ENCODE data around the gene FAM209B.
"Not testable (repeated sequence)": the region's sequence is repeated elsewhere in the genome, so short reads cannot be mapped to it uniquely, and the experiment has no call there.

FAM209B gene, protein sequence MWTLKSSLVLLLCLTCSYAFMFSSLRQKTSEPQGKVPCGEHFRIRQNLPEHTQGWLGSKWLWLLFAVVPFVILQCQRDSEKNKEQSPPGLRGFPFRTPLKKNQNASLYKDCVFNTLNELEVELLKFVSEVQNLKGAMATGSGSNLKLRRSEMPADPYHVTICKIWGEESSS

DNA sequence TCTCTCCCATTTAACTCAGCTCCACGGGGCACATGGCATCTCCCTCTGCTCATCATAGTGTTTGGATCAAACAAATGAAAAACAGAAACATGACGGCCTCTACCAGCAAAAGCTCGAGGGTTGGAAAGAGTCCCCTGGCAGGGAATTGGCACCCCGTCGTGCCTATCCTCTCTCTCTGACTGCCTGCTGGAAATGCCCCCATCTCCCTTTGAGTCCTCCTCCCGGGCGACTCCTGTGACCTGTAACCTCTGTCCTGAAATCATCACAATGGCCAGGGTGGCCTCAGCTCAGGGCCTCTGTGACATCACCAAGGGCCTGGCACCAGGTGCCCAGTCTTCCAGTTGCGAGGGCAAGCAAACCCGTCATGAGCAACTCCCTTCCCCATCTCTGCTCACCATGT, at the start of gene FAM209B:
TSS of gene FAM209B (plus strand) at position 301 of the 400 bp plus-strand sequence. CDS start at position 397, 96 bp downstream.
- not testable (repeated sequence) for DNase-seq

DNA sequence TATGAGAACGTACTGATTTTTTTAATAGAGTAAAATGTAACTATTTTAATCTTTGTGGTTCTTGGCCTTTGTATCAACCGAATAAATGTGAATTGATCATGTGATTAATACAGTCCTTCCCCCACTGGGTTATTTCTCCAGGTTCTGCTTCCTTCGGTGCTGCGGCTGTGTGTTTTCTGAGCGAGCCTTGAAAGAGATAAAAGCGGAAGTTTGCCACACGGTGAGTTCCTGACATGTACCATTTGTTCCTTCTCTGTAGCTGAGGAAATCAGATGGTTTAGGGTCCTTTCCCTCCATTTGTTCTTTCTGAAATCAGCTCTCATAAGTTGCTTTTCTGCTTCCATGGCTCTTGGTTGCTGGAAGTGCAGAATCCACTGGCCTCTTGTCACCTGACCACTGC, 49.1 kb upstream of the FAM209B start:
- DNase-seq, result peak in 1 of 14 donors; percentile 31

DNA sequence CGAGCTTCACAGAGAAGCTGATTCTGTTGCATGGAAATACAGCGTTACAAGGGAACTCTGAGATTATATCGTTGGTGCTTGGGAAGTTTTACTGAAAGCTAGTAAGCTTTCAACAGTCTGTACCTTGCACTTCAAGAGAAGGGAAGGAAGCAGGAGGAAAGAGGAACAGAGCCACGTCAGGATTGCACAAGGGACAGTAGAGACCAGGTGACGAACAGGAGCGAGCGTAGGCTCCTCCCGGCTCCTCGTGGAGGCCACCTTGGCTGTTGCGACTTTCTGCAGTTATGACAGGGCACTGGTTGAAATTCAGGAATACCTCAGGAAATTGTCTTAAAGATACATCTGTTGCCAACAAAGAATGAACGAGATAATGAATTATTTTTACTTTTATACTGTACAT, 45.8 kb upstream of the FAM209B start:
- DNase-seq, result peak in 2 of 14 donors; percentile 5 to 8

DNA sequence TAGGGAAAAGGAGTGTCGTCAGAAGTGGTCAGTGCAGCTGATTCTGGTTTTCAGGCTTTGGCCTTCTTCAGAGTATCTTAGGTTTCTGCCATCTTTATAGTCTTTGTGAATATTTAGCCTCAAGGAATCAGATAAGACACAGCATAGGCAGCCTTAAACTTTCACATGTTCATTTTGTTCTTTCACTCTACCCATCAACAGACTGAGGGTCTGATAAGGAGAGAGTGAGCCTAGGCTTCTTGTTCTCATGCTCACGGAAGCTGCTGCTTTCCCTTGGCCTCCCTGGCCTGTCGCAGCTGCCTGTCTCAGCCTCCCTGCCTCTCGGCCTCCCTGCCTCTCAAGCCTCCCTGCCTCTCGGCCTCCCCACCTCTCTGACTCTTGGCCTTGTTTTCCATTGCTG, 44.5 kb upstream of the FAM209B start:
- no peak for DNase-seq

DNA sequence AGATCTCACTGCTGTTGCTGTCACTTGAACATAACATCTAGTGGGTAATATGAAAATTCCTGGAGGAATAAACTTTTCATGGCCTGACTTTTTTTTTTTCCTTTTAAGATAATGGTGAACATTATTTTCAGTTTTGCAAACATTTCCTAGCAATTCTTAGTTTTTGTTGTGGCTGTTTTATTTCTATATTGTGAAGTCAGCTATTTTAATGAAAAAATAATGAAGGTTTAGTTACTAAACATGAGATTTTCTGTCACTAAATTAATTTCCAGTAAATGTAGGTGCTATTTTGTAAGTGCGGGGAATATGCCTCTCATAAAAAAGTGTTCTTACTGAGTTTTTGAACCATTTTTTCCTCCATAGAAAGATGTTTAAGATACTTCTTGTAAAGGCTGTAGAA, 31.9 kb upstream of the FAM209B start:
- DNase-seq, result no peak

DNA sequence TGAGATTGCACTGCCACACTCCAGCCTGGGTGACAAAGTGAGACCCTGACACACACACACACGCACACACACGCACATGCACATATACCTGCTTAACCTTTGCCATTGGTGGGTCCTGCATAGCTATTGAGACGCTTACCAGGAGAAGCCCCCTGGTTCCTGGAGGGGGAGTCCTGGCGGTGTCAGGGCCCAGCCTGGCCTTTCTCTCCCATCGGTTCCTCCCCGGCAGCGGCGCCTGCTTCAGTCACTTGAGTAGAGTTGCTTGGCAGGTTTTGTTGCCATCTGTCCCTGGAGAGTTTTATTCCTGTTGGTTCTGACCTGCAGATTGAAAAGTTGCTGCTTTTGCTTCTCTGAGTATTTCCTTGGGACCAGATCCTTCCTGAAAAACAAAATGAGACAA, 29.1 kb upstream of the FAM209B start:
- DNase-seq, result no peak

DNA sequence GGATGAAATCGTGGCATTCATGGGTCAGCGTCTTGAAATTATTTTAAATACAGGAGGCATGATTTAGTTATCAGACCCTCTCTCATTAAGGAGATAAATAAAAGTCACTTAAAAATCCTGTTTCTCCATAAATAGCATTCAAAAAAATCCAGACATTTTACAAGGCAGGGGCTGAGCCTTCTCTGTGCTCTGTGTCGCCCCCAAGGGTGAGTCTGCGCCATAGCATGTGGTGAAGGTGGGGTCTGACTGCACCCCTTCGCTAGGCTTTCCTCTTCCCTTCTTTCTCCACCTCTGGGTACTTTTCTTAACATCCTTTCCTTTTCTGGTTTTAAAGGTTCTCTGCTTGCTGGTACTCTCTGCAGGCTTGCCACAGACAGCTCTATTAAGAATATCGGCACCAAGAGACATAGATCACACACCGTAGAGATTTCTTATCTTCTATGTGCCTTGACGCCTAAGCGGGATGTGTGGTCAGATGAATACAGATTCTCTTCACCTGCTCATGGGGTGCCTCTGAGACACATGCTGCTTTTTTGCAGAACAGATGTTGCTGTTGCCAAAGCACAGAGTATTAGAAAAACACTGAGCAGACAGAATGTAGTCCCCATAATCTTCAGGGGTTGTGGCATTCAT, 28.6 kb upstream of the FAM209B start:
- no peak for DNase-seq

DNA sequence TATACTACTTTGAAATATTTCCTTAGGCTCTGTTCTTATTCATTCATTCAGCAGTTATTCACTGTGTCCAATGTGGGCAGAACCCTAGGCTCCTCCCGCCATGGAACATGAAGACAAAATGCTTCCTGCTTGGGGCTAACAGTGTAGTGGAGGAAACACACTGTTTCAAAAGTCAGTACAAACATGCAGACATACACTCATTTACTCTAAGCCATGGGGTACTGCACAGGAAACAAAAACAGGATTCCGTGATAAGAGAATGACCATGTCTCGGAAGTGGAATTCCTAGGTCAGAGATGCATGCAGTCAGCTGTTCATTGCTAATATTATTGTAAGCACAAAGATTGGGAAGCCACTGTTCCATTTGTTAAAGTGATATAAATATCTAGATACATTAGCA, 26.9 kb upstream of the FAM209B start:
- no peak for DNase-seq

DNA sequence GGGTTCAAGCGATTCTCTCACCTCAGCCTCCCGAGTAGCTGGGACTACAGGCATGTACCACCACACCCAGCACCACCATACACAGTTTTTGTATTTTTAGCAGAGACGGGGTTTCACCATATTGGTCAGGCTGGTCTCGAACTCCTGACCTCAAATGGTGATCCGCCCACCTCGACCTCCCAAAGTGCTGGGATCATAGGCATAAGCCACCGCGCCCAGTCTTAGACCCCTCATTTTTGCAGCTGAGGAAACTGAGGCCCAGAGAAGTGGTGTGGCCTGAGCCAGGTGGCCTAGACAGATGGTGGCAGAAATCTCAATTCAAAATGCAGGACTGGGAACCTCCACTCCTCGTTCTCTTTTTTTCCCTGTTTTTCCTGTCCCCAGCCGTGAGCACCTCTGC, 21.1 kb upstream of the FAM209B start:
- no peak for DNase-seq

DNA sequence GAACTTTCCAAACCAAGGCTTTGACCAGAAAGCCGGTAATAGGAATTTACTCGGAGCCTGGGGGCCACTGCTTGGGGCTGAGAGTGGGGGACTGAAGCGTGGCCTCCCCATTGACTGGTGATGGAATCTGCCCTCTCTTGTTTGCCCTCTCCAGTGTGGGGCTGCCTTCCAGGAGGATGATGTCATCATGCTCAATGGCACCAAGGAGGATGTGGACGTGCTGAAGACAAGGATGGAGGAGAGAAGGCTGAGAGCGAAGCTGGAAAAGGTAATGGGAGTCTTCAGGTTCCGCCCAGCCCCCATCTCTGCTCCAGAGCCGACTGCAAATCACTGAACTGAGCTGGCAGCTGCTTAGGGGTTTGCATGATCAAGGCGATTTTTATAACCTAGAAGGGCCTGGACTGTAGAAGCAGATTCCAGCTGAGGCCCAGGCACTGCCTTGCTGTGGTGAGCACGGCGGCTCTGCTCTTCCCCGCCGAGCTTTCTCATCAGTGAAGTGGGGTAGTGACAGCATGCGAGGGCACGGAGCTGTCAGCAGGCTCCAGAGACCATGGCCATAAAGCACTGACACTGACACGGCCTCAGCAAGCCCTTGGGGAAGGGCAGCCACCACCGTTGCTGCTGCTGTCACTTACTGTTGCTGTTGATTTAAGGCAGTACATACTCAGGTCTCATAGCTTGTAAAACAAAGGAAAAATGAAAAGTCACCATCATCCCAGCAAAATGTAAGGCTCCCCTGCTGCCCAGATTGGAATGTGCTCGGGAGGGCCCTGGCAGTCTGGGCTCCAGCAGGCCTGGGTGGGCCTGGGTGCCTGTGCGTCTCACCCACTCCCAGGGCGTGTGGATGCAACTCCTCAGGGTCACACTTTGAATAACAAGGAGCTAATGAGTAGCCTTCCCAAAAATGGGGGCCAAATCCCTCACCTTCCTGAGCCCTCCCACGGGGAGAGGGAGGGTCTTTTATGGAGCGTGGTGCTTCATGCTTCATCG, 19.6 kb upstream of the FAM209B start:
- DNase-seq, result no peak

DNA sequence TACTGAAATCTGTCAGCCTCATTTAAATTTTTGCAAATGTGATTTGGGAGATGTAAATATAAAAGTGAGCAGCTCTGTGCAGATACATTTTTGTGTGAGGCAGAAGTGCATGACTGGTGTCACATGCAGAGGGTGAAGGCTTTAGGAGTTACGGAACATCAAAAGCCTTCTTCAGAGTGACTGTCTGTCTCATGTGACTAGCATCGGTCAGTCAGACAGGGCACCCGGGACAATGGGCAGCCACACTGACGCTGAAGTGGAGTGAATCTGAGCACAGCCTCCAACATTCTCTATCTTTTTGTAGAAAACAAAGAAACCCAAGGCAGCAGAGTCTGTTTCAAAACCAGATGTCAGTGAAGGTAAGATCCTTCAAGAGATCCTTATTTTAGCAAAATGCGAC, 16.4 kb upstream of the FAM209B start:
- peak in 11 of 14 donors; percentile 2 to 46 (median 26) for DNase-seq

DNA sequence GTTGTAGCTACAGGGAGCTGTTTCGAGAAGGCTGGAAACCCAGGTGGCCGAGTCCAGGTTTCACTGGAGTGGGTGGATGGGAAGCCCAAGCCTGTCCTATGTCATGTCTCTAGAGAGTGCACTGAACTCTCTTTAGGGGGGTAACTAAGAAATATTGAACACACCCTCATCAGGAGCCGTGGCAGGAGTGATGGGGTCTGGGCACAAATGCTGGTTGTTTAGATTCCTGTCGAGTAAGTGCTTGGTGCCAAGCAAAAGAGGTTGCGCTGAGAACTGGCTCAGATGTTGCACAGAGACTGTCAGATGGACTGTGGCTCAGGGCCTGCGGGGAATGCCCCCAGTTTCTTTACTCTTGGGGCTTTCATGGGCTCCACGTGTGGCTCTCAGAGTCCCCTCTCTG, 15.8 kb upstream of the FAM209B start:
- peak in 1 of 14 donors; percentile 8 for DNase-seq

DNA sequence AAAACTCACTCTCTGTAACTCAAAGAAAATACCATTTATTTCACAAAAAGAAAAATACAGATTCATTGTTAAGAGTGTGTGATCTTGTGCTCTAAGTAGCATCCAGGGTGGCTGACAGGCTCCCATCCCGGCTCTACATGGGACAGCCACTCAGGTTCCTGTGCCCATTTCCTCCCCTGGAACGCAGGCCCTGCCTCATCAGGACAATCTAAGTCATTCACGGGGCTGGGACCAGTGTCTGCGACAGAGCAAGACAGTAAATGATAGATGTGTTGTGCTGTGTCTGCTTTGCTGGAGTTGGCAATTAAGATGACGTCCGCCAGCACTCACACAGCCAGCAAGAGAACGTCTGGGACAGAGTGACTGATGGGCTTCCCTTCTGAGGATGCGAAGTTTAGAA, 15.4 kb upstream of the FAM209B start:
- peak in 3 of 14 donors; percentile 11 to 29 (median 22) for DNase-seq

DNA sequence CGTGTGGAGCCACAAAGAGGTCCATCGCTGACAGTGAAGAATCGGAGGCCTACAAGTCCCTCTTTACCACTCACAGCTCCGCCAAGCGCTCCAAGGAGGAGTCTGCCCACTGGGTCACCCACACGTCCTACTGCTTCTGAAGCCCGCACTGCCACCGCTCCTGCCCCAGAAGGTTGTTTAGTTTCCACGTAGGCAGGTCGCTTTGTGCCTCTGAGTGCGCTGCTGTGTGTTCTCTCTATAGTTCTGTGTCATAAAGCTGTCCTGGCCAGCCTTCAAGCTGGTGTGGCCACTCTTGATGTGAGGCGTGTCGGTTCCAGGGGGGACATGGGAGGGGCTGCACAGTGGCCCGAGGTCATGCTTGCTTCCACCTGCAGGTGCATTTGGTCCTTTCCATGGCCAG, 14.9 kb upstream of the FAM209B start:
- peak in 1 of 14 donors; percentile 14 for DNase-seq

DNA sequence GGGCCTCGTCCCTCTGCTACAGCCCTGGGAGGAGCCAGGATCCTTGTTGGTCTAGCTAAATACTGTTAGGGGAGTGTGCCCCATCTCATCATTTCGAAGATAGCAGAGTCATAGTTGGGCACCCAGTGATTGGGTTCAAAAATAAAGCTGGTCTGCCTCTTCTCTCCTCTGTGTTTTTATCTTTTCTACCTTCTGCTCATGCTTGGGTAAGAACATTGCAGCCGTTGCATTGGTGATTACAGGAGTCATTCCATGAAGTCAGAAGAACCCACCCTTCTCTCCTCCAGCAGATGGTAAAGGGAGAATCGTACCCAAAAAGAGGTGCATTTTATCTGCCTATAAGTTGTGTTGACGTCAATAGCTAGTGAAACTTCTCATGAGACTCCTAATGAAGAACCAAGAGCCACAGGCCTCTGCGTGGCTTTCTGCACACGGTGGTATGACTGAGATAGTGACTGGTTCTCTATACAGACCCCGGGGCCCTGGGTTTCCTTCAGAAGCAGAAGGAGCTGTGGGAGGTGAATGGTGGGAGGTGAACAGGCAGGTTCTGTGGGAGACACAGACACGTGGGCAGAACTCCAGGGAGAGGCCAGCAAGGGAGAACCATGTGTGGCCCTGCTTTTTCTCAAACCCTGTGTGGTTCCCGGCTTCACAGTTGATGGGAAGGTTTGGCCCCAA, 14.2 kb upstream of the FAM209B start:
- no peak for DNase-seq

DNA sequence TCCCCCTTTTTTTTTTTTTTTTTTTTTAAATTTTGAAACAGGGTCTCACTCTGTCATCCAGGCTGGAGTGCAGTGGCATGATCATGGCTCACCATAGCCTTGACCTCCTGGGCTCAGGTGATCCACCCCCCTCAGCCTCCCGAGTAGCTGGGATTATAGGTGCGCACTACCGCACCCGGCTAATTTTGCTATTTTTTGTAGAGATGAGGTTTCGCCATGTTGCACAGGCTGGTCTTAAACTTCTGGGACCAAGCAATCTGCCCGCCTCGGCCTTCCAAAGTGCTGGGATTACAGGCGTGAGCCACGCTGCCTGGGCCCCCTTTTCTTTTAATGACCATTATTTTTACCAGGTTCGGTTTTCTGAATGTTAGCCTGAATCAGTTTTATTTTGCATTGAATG, 13.5 kb upstream of the FAM209B start:
- no peak for DNase-seq

DNA sequence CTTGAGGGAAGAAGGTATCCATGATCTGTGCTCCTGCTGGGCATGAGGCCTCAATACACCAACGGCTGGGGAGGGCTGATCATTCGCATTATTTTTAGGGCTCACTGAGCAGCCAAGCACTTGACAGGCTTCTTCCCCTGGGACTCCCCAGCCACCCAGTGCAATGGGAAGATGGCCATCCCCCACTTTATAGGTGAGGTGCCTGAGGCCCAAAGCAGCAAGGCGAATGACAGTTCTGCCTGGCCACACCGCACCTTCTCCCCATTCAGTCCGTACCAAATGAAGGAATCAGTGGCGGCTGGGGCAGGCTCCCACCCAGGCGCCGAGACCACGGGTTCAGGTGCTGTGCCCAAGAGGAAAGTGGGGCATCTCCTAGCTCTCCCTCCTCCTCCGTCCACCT, 12.9 kb upstream of the FAM209B start:
- no peak for DNase-seq

DNA sequence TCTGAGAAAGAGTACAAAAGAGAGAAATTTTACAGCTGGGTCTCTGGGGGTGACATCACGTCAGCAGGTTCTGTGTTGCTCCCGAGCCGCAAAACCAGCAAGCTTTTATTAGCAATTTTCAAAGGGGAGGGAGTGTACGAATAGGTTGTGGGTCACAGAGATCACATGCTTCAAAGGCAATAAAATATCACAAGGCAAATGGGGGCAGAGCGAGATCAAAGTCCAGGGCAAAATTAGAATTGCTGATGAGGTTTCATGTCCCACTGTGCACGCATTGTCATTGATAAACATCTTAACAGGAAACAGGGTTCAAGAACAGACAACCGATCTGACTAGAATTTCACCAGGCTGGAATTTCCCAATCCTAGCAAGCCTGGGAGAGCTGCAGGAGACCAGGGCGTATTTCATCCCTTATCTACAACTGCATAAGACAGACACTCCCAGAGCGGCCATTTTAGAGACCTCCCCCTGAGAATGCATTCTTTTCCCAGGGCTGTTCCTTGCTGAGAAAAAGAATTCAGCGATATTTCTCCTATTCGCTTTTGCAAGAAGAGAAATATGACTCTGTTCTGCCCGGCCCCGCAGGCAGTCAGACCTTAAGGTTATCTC, 12.2 kb upstream of the FAM209B start:
- DNase-seq, result not testable (repeated sequence)

DNA sequence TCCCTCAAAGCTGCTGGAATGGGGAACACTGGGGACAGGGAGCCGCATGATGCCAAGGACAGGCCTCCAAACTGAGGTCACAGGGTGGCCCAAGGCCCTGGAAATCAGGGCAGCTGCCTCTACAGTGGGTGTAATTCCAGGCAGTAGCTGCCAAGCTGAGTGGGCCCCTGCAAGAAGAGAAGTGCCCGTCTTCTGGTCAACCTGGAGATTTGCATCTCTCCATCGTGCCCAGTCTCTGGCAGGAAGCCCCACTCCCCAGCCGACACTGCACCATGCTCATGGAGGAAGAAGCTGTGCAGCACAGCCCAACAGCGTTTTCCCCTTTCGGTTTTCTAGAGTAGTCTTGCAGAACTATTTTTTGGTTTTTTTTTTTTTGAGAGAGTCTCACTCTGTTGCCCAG, 10.7 kb upstream of the FAM209B start:
- no peak for DNase-seq

DNA sequence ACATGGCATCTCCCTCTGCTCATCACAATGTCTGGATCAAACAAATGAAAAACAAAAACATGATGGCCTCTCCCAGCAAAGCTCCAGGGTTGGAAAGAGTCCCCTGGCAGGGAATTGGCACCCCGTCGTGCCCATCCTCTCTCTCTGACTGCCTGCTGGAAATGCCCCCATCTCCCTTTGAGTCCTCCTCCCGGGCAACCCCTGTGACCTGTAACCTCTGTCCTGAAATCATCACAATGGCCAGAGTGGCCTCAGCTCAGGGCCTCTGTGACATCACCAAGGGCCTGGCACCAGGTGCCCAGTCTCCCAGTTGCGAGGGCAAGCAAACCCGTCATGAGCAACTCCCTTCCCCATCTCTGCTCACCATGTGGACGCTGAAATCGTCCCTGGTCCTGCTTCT, 8.6 kb upstream of the FAM209B start, which contains the start of gene FAM209A:
TSS of gene FAM209A (plus strand) at position 301 of the 400 bp plus-strand sequence. CDS start at position 366, 65 bp downstream.
- DNase-seq, result not testable (repeated sequence)

DNA sequence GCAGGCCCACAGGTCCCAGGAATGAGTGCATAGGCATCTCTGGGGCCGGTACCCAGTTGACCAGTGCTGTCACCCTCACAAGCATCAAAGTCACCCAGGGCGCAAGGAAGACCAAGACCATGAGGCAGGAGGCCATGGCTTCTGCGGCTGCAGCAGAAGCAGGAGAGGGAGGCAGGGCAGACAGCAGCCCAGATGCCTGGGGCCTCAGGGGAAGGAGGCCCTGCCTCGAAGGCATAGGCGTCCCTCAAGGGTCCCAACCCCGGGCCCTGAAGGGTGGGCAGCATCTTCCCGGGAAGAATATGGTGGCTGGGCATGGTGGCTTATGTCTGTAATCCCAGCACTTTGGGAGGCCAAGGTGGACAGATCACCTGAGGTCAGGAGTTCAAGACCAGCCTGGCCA, 5.5 kb upstream of the FAM209B start:
- no peak for DNase-seq

DNA sequence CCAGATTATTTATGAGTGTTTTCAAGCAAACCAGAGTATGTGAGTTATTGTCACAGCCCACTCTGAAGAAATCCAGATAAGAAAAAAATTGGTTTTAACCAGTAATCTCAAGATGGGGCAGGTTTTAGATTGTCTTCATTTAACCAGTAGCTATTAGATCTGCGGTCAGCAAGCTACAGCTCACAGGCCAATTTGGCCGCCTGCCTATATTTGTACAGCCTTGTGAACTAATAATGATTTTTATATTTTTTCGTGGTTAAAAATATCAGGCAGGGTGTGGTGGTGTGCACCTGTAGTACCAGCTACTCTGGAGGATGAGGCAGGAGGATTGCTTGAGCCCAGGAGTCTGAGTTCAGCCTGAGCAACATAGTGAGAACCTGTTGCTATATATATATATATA, 5.0 kb downstream of the FAM209B start:
- no peak for DNase-seq

Data from C1 segment of cervical spinal cord (tissue), 14 donors.